ENCODE measurements around the gene TXNRD1.
"Not testable (repeated sequence)": the region's sequence is repeated elsewhere in the genome, so short reads cannot be mapped to it uniquely, and the experiment has no call there.

The TXNRD1 gene

GRCh38 chr12:104243551-104243950 lies 28.0 kb downstream of the TXNRD1 start:
- FAIRE-seq = no peak

GRCh38 chr12:104243971-104244370 lies 28.4 kb downstream of the TXNRD1 start:
- no peak for FAIRE-seq

GRCh38 chr12:104247698-104248097 lies 32.1 kb downstream of the TXNRD1 start:
- no peak for FAIRE-seq

- FAIRE-seq = no peak
These were observed 32.9 kb downstream of the TXNRD1 start for GRCh38 chr12:104248444-104248843.

- no peak for FAIRE-seq
These were observed 33.4 kb downstream of the TXNRD1 start for GRCh38 chr12:104249017-104249416.

- no peak for FAIRE-seq
These were observed 34.3 kb downstream of the TXNRD1 start for GRCh38 chr12:104249898-104250297.

GRCh38 chr12:104250366-104251125 lies 35.0 kb downstream of the TXNRD1 start:
- FAIRE-seq = no peak

- no peak for FAIRE-seq
These were observed 42.4 kb downstream of the TXNRD1 start for GRCh38 chr12:104257913-104258472.

- FAIRE-seq = no peak
These were observed 43.0 kb downstream of the TXNRD1 start for GRCh38 chr12:104258476-104259067.

- no peak for FAIRE-seq
These were observed 47.4 kb downstream of the TXNRD1 start for GRCh38 chr12:104263026-104263425.

- FAIRE-seq = no peak
These were observed 48.2 kb downstream of the TXNRD1 start for GRCh38 chr12:104263580-104264358.

GRCh38 chr12:104265436-104265835 lies 49.9 kb downstream of the TXNRD1 start:
- not testable (repeated sequence) for FAIRE-seq

- FAIRE-seq = no peak
These were observed 57.4 kb downstream of the TXNRD1 start for GRCh38 chr12:104272938-104273337.

GRCh38 chr12:104273503-104273902 lies 57.9 kb downstream of the TXNRD1 start:
- no peak for FAIRE-seq

GRCh38 chr12:104274811-104275210 lies 59.2 kb downstream of the TXNRD1 start:
- FAIRE-seq = no peak

- no peak for FAIRE-seq
These were observed 60.1 kb downstream of the TXNRD1 start for GRCh38 chr12:104275689-104276088.

GRCh38 chr12:104276273-104277131 lies 60.9 kb downstream of the TXNRD1 start:
- FAIRE-seq = no peak

- no peak for FAIRE-seq
These were observed 63.6 kb downstream of the TXNRD1 start for GRCh38 chr12:104279164-104279563.

- FAIRE-seq = no peak
These were observed 64.5 kb downstream of the TXNRD1 start for GRCh38 chr12:104280111-104280510.

- FAIRE-seq = no peak
These were observed 65.3 kb downstream of the TXNRD1 start for GRCh38 chr12:104280717-104281458.

- FAIRE-seq = no peak
These were observed 66.1 kb downstream of the TXNRD1 start for GRCh38 chr12:104281636-104282035.

- FAIRE-seq = no peak
These were observed 66.5 kb downstream of the TXNRD1 start for GRCh38 chr12:104282109-104282508.
